ENCODE data around the gene ARHGEF19.

Gene ARHGEF19

DNA sequence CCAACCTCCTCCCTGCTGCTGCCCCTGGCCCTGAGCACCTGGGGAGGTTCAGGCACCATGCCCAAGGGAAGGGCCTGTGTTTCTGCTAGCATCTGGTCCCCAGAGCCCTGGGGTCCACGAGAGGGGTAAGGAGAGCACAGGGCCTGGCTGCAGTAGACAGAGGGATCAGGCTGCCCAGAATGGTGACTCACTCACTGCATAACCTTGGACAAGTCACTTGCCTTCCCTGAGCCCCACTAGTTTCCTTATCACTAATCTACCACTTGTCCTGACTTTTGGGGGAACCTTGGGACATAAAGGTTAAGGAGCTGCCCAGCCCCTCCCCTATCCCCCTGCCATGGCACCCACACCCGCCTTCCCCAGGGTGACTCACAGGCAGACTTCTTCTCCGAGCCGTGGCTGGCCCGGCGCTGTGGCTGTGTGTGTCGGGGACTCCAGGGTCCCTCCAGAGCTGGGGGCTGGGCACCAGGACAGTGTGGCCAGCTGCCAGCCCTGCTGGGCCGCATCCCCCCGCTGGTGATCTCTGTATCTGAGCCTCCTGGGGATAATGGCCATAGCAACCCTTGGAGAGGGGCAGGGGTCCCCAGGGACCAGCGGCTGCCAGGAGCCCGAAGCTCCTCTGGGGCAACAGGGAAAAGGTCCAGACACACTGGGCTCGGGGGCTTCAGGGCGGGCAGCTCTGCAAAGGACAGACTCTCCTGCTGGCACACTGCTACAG lies 4.0 kb downstream of the ARHGEF19 start:
- no peak for TF ChIP-seq PPARA (CRISPR knock-in tag; IDR thresholded peaks at IDR 0.05; ENCODE audit: borderline replicate concordance)
- TF ChIP-seq, protein P1, sequence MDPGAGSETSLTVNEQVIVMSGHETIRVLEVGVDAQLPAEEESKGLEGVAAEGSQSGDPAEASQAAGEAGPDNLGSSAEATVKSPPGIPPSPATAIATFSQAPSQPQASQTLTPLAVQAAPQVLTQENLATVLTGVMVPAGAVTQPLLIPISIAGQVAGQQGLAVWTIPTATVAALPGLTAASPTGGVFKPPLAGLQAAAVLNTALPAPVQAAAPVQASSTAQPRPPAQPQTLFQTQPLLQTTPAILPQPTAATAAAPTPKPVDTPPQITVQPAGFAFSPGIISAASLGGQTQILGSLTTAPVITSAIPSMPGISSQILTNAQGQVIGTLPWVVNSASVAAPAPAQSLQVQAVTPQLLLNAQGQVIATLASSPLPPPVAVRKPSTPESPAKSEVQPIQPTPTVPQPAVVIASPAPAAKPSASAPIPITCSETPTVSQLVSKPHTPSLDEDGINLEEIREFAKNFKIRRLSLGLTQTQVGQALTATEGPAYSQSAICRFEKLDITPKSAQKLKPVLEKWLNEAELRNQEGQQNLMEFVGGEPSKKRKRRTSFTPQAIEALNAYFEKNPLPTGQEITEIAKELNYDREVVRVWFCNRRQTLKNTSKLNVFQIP (CRISPR knock-in tag; IDR thresholded peaks at IDR 0.05; ENCODE audit: borderline replicate concordance, low read depth) = no peak
- ATAC-seq = no peak

DNA sequence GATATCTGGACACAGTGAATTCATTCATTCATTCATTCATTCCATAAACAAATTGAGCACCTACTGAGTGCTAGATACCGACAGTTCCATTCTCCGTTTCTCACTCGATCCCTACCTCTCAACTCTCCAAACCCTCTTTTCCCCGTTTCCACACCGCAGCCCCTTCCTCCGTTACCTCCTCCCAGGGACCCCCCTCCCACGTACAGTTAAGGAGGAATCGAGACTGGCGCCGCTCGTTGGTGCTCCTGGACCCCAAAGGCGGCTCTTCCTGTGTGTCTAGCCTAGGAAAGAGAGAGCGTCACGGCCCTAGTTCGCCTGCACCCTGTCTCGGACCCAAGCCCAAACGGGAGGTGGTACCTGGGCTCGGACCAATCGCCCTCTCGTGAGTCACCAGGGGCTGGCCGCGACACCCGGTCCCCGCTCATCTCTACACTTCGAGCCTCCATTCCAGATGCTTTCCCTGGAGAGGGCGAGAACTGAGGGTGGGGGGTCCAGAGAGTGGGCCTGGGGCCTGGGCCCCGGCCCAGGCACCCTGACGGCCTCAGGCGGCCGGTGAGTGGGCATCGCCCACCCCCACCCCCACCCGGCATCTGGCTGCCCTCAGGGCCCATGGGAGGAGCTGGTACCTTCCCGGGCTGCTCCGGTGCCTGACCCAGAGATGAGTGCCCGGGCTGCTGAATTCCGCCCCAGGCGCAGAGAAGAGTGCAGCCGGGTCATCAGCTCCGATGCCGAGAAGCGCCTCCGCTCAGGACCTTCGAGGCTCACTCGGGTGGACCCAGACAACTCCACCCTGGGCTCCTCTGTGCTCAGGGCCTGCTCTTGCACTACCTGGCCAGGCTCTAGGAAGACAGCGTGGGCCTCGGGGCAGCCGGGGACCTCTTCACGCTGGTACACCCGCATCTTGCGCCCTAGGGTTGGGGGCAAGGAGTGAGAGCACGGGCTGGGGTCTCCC lies 4.9 kb downstream of the ARHGEF19 start:
- peak; percentile 1; the same call in 2 of the 3 replicates for ATAC-seq
- TF ChIP-seq ZNF565 (CRISPR knock-in tag; conservative IDR thresholded peaks at IDR 0.05; ENCODE audit: low read depth) (no peak), ZNF70 (CRISPR knock-in tag; IDR thresholded peaks at IDR 0.05) (no peak), CSDC2 (CRISPR knock-in tag; IDR thresholded peaks at IDR 0.05) (no peak), ISL1 (CRISPR knock-in tag; IDR thresholded peaks at IDR 0.05) (no peak), ZC3H10 (CRISPR knock-in tag; IDR thresholded peaks at IDR 0.05) (no peak)
- TF ChIP-seq, protein P2, sequence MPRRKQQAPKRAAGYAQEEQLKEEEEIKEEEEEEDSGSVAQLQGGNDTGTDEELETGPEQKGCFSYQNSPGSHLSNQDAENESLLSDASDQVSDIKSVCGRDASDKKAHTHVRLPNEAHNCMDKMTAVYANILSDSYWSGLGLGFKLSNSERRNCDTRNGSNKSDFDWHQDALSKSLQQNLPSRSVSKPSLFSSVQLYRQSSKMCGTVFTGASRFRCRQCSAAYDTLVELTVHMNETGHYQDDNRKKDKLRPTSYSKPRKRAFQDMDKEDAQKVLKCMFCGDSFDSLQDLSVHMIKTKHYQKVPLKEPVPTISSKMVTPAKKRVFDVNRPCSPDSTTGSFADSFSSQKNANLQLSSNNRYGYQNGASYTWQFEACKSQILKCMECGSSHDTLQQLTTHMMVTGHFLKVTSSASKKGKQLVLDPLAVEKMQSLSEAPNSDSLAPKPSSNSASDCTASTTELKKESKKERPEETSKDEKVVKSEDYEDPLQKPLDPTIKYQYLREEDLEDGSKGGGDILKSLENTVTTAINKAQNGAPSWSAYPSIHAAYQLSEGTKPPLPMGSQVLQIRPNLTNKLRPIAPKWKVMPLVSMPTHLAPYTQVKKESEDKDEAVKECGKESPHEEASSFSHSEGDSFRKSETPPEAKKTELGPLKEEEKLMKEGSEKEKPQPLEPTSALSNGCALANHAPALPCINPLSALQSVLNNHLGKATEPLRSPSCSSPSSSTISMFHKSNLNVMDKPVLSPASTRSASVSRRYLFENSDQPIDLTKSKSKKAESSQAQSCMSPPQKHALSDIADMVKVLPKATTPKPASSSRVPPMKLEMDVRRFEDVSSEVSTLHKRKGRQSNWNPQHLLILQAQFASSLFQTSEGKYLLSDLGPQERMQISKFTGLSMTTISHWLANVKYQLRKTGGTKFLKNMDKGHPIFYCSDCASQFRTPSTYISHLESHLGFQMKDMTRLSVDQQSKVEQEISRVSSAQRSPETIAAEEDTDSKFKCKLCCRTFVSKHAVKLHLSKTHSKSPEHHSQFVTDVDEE (CRISPR knock-in tag; IDR thresholded peaks at IDR 0.05) = no peak

DNA sequence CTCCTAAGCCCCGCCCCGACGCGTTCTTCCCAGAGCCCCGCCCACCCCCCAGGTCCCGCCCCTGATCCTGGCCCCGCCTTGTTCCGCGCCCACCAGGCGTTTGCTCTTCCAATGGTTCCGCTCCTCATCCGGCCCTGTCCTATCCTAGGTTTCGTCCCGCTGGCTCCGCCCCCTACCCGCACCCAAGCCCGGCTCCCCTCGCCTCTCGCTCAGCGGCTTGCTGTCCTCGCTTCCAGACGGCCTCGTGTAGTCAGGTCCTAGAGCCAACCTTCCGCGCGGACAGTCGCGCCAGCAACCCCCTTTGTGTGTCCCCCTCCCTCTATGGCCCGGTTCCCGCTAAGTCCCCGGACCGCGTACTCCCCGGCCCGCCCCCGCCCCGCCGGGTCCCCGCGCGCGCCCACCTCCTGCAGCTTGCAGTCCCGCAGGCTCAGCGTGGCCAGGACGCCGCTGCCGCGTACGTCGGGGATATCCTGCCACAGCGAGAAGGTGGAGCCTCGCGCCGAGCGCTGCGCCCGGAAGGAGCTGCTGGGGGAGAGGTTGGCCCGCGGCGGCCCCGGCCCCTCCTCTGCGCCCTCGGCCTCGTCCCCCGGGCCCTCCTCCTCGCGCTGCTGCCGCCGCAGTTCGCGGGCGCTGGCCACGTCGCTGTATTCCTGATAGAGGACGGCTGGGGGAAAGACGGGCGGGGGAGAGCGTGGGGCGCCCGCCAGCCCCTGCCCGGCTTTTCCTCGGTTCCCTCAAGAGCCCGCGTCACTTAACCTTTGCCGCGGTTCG lies 5.7 kb downstream of the ARHGEF19 start:
- TF ChIP-seq ZNF8 (CRISPR knock-in tag; IDR thresholded peaks at IDR 0.05) = no peak
- ATAC-seq = peak; percentile 96

DNA sequence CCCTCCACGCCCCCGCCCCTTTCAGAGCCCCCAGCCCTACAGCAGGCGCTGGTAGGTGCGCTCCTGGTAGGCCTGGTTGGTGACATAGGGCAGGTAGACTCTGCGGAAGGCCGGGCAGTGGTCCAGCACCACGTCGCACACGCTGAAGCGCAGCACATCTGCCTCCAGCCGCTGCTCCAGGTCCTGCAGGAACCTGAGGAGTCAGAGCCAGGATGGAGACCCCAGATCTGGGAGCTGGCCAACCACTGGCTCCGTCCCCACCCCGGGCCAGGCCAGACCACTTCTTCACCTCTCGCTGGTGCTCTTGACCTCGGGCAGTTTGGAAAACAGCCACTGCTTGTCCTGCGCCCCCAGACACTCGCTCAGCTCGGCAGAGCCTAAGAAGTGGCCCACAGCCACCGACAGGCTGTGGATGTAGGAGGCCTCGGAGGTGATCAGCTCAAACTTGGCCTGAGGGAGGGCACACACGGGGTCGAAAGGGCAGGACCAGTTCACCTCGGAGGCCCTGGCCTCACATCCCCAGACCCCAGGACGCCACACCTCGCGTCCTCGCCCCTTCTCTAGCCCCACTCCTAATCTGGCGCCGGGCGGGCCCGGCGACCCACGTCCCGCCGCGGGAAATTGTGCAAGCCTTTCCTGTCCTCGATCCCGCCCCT lies 6.4 kb downstream of the ARHGEF19 start:
- TF ChIP-seq, protein P3, sequence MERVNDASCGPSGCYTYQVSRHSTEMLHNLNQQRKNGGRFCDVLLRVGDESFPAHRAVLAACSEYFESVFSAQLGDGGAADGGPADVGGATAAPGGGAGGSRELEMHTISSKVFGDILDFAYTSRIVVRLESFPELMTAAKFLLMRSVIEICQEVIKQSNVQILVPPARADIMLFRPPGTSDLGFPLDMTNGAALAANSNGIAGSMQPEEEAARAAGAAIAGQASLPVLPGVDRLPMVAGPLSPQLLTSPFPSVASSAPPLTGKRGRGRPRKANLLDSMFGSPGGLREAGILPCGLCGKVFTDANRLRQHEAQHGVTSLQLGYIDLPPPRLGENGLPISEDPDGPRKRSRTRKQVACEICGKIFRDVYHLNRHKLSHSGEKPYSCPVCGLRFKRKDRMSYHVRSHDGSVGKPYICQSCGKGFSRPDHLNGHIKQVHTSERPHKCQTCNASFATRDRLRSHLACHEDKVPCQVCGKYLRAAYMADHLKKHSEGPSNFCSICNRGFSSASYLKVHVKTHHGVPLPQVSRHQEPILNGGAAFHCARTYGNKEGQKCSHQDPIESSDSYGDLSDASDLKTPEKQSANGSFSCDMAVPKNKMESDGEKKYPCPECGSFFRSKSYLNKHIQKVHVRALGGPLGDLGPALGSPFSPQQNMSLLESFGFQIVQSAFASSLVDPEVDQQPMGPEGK (CRISPR knock-in tag; IDR thresholded peaks at IDR 0.05; ENCODE audit: borderline replicate concordance) = no peak
- TF ChIP-seq, protein P4, sequence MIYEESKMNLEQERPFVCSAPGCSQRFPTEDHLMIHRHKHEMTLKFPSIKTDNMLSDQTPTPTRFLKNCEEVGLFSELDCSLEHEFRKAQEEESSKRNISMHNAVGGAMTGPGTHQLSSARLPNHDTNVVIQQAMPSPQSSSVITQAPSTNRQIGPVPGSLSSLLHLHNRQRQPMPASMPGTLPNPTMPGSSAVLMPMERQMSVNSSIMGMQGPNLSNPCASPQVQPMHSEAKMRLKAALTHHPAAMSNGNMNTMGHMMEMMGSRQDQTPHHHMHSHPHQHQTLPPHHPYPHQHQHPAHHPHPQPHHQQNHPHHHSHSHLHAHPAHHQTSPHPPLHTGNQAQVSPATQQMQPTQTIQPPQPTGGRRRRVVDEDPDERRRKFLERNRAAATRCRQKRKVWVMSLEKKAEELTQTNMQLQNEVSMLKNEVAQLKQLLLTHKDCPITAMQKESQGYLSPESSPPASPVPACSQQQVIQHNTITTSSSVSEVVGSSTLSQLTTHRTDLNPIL (CRISPR knock-in tag; IDR thresholded peaks at IDR 0.05; ENCODE audit: low read depth) = no peak
- no peak for TF ChIP-seq BACH2 (CRISPR knock-in tag; IDR thresholded peaks at IDR 0.05; ENCODE audit: borderline replicate concordance)
- TF ChIP-seq ARNTL (CRISPR knock-in tag; IDR thresholded peaks at IDR 0.05; ENCODE audit: borderline replicate concordance, low read depth) = no peak
- TF ChIP-seq ZFP30 (CRISPR knock-in tag; IDR thresholded peaks at IDR 0.05) = no peak
- TF ChIP-seq CSDC2 (CRISPR knock-in tag; IDR thresholded peaks at IDR 0.05) = no peak
- no peak for TF ChIP-seq PPARA (CRISPR knock-in tag; IDR thresholded peaks at IDR 0.05; ENCODE audit: borderline replicate concordance)
- peak; percentile 4 for ATAC-seq
